KMS-11 (cell line): ENCODE results near the gene MEAK7.

Source experiments
- H2AFZ ChIP-seq: fragments of 200-600 bp; sonication (generic); 2 replicates; pipeline ENCODE4 v1.6.1; 2016; ENCODE audit warnings: antibody characterized with exemption, mixed run types, low read depth
- H3K27ac ChIP-seq: fragments of 200-600 bp; sonication (generic); 2 replicates; pipeline ENCODE4 v1.6.1; 2016; ENCODE audit warnings: mild to moderate bottlenecking, mixed run types
- H3K27me3 ChIP-seq: fragments of 200-600 bp; sonication (generic); 2 replicates; pipeline ENCODE4 v1.6.1; 2017; ENCODE audit warnings: mild to moderate bottlenecking, low read depth, mixed run types, moderate library complexity; ENCODE audit not compliant: insufficient read depth
- H3K36me3 ChIP-seq: fragments of 200-600 bp; sonication (generic); 2 replicates; pipeline ENCODE4 v1.6.1; 2017; ENCODE audit warnings: mild to moderate bottlenecking, mixed run types; ENCODE audit not compliant: insufficient read depth
- H3K4me1 ChIP-seq: fragments of 200-600 bp; sonication (generic); 2 replicates; pipeline ENCODE4 v1.6.1; 2016; ENCODE audit warnings: mild to moderate bottlenecking, low read depth, mixed run types; ENCODE audit not compliant: poor library complexity, severe bottlenecking
- H3K4me2 ChIP-seq: fragments of 200-600 bp; sonication (generic); 2 replicates; pipeline ENCODE4 v1.7.0; 2016; ENCODE audit warnings: mild to moderate bottlenecking, mixed run types
- H3K4me3 ChIP-seq: fragments of 200-600 bp; sonication (generic); IDR thresholded peaks from 2 replicates; pipeline ENCODE4 v1.6.1; 2017; ENCODE audit warnings: low read depth, low read length, mixed read lengths; ENCODE audit not compliant: insufficient read depth
- H3K79me2 ChIP-seq: fragments of 200-600 bp; sonication (generic); 2 replicates; pipeline ENCODE4 v1.6.1; 2016; ENCODE audit warnings: low read depth, mixed run types; ENCODE audit not compliant: insufficient read depth
- H3K9ac ChIP-seq: fragments of 200-600 bp; sonication (generic); 2 replicates; pipeline ENCODE4 v1.6.1; 2016; ENCODE audit warnings: mild to moderate bottlenecking, mixed run types
- H4K20me1 ChIP-seq: fragments of 200-600 bp; sonication (generic); 2 replicates; pipeline ENCODE4 v1.6.1; 2016; ENCODE audit warnings: mild to moderate bottlenecking, mixed run types; ENCODE audit not compliant: insufficient read depth
- CTCF ChIP-seq: fragments of 200-600 bp; sonication (generic); conservative IDR thresholded peaks from 2 replicates; pipeline ENCODE4 v1.6.1; 2017; ENCODE audit warnings: low read depth, mild to moderate bottlenecking, antibody characterized with exemption, low read length, moderate library complexity, mixed read lengths

Gene MEAK7

GRCh38 chr16:84502581-84502980 is 1.9 kb downstream of the MEAK7 start:
- Histone ChIP-seq H3K4me1 (peaks cover 25% of the 10 kb centered on the region), H3K4me2 (no peak overlapping the region), H3K36me3 (no peaks in the 10 kb centered on the region), H3K27me3 (no peaks in the 10 kb centered on the region), H3K79me2 (no peaks in the 10 kb centered on the region), H4K20me1 (no peaks in the 10 kb centered on the region), H3K9ac (no peak overlapping the region), H3K27ac (no peak overlapping the region), H3K4me3 (no peak overlapping the region), H2AFZ (no peak overlapping the region)
- TF ChIP-seq CTCF: no peak

- Histone ChIP-seq H3K4me2 (no peak overlapping the region), H3K36me3 (no peaks in the 10 kb centered on the region), H3K79me2 (no peaks in the 10 kb centered on the region)
Measured at GRCh38 chr16:84502075-84502474, 2.4 kb downstream of the MEAK7 start.

GRCh38 chr16:84501077-84501735 is 3.3 kb downstream of the MEAK7 start:
- Histone ChIP-seq H3K9ac (no peak overlapping the region), H3K4me1 (peaks cover 19% of the 10 kb centered on the region), H2AFZ (no peak overlapping the region), H3K4me3 (no peak overlapping the region), H3K4me2 (no peak overlapping the region), H3K27me3 (no peaks in the 10 kb centered on the region), H3K36me3 (no peaks in the 10 kb centered on the region), H3K79me2 (no peaks in the 10 kb centered on the region), H4K20me1 (no peaks in the 10 kb centered on the region), H3K27ac (no peak overlapping the region)
- TF ChIP-seq CTCF: no peak

More at GRCh38 chr16:84502075-84502474, 2.4 kb downstream of the MEAK7 start:
- Histone ChIP-seq H3K4me1 (peaks cover 25% of the 10 kb centered on the region), H3K27me3 (no peaks in the 10 kb centered on the region), H3K9ac (no peak overlapping the region), H3K27ac (no peak overlapping the region), H2AFZ (no peak overlapping the region), H4K20me1 (no peaks in the 10 kb centered on the region), H3K4me3 (no peak overlapping the region)
- no peak for TF ChIP-seq CTCF

- TF ChIP-seq CTCF: no peak
- H3K36me3 ChIP-seq: no peaks in the 10 kb centered on the region
- no peak overlapping the region for H3K9ac ChIP-seq
- peaks cover 12% of the 10 kb centered on the region for H3K4me1 ChIP-seq
- no peaks in the 10 kb centered on the region for H3K27me3 ChIP-seq
- H3K4me2 ChIP-seq: no peak overlapping the region
- no peak overlapping the region for H3K4me3 ChIP-seq
- H2AFZ ChIP-seq: no peak overlapping the region
- no peaks in the 10 kb centered on the region for H4K20me1 ChIP-seq
- H3K27ac ChIP-seq: no peak overlapping the region
- no peaks in the 10 kb centered on the region for H3K79me2 ChIP-seq
Measured at GRCh38 chr16:84500531-84500930, 3.9 kb downstream of the MEAK7 start.
